NCI-H82 treated with DMSO at 0.1 percent for 48 hours (cell line): ENCODE measurements around the gene ALDH2.
A peak's percentile ranks its signal among the peaks of the same experiment; 100 is the strongest.
"Not testable (repeated sequence)": the region's sequence is repeated elsewhere in the genome, so short reads cannot be mapped to it uniquely, and the experiment has no call there.

Source experiments
- DNase-seq: peaks from one replicate; lab custom pipeline; 2025; ENCODE audit not compliant: unreplicated experiment; lab: John Stamatoyannopoulos, UW

ALDH2 gene

GRCh38 chr12:111824312-111824711, 57.6 kb downstream of the ALDH2 start:
- not testable (repeated sequence) for DNase-seq

- DNase-seq = no peak
Observed at GRCh38 chr12:111825509-111825908, 58.8 kb downstream of the ALDH2 start.

DNA sequence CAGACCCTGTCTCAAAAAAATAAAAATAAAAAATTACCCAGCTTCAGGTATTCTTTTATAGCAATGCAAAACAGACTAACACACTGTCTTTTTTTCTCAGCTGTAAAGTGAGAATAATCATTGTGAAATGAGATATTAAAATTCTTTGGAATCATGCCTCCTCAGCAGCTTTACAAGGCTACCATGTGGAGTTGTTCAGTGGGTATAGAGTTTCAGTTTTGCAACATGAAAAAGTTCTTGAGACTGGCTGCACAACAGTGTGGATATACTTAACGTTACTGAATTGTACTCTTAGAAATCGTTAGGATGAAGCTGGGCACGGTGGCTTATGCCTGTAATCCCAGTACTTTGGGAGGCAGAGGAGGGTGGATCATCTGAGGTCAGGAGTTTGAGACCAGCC, 59.6 kb downstream of the ALDH2 start:
- DNase-seq = no peak

DNA sequence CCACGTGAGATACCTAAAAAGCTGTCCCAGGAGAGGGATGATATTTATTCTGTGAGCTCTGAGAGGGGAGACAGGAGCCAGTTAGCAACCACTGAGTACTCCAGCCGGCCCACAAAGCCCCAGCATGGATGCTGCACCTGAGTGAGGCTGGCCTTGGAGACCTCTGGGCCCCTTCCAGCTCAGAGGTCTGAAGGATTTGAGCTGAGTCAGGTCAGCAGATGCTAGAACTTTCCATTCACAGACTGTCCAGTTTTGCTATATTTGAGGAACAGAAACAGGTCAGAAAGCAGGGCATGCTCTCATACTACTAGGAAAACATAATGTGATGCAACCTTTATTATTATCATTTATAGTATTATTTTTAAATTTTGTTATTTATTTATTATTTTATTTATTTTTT, 60.3 kb downstream of the ALDH2 start:
- DNase-seq = no peak

DNA sequence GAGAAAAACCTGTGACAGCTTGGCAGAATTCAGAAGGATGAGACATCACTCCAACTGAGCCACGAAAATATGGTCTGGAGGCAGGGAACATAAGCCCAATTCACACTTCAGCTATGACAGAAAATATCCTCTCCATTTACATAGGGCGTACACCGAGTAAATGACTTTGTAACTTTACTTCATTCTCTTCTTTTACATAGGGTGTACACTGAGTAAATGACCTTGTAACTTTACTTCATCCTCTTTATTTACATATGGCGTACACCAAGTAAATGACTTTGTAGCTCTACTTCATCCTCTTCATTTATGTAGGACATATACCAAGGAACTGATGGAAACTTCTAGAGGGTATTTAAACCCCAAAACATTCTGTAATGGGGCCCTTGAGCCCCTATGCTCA, 61.2 kb downstream of the ALDH2 start:
- DNase-seq = no peak

DNA sequence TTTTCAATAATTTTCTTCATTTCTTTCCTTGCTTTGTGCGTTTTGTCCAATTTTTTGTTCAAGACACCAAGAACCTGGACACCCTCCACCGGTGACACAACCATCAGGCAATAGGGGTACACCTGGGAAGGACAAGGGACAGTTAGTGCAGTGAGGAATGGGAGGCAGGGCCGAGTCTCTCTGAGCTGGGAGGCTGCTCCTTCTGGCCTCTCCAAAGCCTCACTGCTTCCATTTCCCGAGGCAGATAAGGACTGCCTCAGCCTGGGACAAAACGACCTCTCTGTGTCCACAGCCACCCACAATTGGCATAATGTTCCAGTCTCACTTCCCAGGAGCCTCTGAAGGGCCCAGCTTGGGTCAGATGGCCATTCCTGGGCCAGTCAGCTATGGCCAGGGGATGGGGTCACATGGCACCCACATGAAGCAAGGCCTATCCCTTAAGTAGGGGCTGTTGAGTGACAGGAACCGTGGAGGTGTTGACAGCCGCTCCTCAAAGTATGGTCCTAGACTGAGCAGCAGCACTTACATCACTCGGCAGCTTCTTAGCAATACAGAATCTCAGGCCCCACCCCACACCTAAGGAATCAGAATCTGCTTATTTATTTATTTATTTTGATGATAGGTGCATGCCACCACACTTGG, 61.7 kb downstream of the ALDH2 start:
- DNase-seq = no peak

DNA sequence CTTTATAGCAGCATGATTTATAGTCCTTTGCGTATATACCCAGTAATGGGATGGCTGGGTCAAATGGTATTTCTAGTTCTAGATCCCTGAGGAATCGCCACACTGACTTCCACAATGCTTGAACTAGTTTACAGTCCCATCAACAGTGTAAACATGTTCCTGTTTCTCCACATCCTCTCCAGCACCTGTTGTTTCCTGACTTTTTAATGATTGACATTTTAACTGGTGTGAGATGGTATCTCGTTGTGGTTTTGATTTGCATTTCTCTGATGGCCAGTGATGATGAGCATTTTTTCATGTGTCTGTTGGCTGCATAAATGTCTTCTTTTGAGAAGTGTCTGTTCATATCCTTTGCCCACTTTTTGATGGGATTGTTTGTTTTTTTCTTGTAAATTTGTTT, 62.9 kb downstream of the ALDH2 start:
- DNase-seq = not testable (repeated sequence)

GRCh38 chr12:111834740-111835386, 68.1 kb downstream of the ALDH2 start:
- not testable (repeated sequence) for DNase-seq

GRCh38 chr12:111835531-111836181, 68.9 kb downstream of the ALDH2 start:
- DNase-seq = not testable (repeated sequence)

GRCh38 chr12:111838353-111838752, 71.6 kb downstream of the ALDH2 start:
- peak; percentile 63 for DNase-seq

DNA sequence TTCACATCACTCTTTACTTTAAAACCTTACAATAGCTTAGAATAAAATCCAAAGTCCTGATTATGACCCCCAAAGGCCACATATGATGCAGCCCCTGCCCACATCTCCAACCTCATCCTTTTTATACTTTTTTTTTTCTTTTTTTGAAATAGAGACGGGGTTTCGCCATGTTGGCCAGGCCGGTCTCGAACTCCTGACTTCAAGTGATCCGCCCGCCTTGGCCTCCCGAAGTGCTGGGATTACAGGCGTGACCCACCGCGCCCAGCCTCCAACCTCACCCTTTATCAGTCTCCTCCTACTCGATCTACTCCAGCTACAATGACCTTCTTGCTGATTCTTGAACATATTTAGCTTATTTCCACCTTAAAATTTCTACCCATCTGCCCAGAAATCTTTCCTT, 74.1 kb downstream of the ALDH2 start:
- no peak for DNase-seq

GRCh38 chr12:111841236-111841749, 74.6 kb downstream of the ALDH2 start:
- DNase-seq = no peak

GRCh38 chr12:111841750-111842555, 75.2 kb downstream of the ALDH2 start, which contains the start of gene MAPKAPK5:
Gene MAPKAPK5 (plus strand): TSS chr12:111842228. CDS start chr12:111842734, 506 bp downstream.
- peak; percentile 56 for DNase-seq

DNA sequence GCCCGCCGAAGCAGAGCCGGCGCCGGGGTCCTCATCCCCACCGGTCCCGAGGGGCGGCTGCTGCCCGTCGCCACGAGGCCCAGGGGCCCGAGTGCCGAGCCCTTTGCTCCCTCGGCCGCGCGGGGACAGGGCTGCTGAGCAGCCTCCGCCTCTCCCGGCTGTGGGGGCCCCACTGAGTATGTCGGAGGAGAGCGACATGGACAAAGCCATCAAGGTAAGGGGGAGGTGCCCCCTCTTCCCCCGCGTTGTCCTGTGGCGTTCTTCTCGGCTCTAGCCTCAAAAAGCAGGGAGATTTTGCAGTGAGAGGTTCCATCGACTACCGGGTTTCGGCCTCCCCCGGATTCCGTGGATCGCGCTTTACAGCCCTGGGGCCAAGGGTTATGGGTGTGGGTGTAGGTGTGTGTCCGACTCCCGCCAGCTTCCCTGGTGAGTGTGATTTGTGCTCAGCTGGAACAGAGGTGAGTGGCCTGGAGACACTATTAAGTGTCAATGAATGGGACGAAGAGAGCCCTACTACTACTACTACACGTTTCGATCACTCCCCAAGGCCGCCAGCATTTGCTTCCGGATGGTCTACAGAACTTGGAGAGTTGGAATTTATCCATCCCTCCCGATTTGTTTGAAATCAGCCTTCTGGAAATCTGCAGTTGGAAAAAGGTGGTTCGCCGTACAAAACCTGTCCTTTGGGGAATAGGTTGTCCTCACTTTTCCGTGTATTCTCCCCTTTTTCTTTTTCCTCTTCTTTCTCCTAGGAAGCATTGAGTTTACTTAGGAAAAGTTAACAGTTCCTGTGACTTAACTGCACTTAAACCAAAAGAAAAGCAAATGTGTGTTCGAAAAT, 76.0 kb downstream of the ALDH2 start:
- DNase-seq = no peak

GRCh38 chr12:111846016-111846415, 79.3 kb downstream of the ALDH2 start:
- DNase-seq = no peak

- DNase-seq = no peak
Observed at GRCh38 chr12:111850526-111850925, 83.8 kb downstream of the ALDH2 start.

- DNase-seq = no peak
Observed at GRCh38 chr12:111858186-111858585, 91.5 kb downstream of the ALDH2 start.

- no peak for DNase-seq
Observed at GRCh38 chr12:111858778-111859177, 92.0 kb downstream of the ALDH2 start.

DNA sequence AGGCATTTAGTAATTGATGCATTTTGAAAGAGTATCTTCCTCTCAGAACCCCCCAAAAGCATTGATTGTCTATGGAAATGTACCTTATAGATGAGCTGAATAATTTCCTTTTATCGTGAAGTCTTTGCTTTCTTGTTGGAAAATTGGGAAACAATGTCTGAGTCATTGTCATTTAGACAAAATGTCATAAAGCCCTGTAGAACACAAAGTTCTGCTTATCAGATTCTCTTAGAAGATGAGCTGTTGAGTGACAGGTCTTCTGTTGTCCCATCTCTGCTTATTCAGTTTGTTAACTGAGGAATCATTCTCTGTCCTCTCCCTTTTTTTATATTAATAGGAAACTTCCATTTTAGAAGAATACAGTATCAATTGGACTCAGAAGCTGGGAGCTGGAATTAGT, 98.2 kb downstream of the ALDH2 start:
- DNase-seq = no peak
